Endometrium (tissue), 2 donors: Measurements from ENCODE around the gene TRAPPC2.
A peak's percentile ranks its signal among the peaks of the same experiment; 100 is the strongest.

Source experiments
- FAIRE-seq: peaks from 2 replicates; lab custom pipeline; 2012; peaks lifted over from hg19 to GRCh38; lab: Jason Lieb, UNC
- donor health status: control.
- donor health status: control.

TRAPPC2 gene

GRCh38 chrX:13669246-13669737 is 65.1 kb downstream of the TRAPPC2 start:
- no peak for FAIRE-seq

- no peak for FAIRE-seq
These were observed 66.5 kb downstream of the TRAPPC2 start for GRCh38 chrX:13667919-13668318.

DNA sequence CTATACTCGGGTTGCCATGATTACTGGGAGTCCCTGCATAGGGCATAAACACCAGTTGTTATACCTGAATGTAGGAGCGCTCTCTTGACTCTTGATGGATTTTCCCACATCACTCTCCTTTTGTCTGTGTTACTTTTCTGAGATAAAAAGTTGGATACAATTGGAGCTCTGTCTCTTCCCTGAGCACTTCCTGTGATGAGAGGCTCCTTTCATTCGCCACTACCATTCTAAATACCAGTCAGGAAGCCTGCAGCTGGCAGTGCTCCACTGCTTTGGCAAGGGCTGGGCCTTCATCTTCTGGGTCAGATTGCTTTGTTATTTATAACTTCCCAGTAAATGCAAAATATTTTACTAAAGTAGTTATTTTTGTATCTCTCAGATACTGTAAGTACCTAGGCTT is 67.6 kb downstream of the TRAPPC2 start:
- FAIRE-seq = no peak

DNA sequence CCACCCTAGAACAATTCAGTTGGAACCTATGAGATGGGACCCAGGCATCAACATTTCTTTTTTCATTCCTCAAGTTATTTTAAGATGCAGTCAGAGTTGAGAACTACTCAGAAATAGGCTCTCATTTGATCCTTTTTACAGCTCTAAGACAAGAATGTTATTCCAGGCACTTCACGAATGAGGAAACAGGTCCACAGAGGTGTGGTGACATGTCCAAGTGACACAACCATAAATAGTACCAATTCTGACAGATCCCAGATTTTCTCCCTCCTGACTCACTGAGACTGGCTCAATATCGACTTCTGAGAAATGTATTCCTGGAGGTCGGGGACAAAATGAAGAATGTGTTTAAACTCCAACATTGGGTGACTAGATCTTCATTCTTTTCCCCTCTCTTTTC is 70.4 kb downstream of the TRAPPC2 start:
- no peak for FAIRE-seq

DNA sequence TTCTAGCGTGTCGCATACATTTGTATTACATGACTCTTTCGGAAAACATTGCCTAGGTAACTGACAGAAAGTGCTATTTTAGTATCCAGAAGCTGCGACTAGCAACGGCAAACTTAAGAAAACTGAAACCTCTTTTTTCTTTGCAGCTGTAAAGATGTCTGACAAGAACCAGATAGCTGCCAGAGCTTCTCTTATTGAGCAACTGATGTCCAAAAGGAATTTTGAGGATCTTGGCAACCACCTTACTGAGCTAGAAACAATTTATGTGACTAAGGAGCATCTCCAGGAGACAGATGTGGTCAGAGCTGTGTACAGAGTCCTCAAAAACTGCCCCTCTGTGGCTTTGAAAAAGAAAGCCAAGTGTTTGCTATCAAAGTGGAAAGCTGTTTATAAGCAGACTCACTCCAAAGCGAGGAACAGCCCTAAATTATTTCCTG is 72.0 kb downstream of the TRAPPC2 start:
- FAIRE-seq = peak; percentile 39
